ENCODE measurements around the gene SLC35B2. TPM values are rescaled to one million over a fixed set of nuclear protein-coding genes. Genes with fewer than 3 reads are reported as not detected.
A peak's percentile ranks its signal among the peaks of the same experiment; 100 is the strongest.
"Not testable (repeated sequence)": the region's sequence is repeated elsewhere in the genome, so short reads cannot be mapped to it uniquely, and the experiment has no call there.

Gene SLC35B2
- total RNA-seq, 2 experiments from 2014 or later = 6.4 to 7.0 TPM

GRCh38 chr6:44233567-44234100 is 23.7 kb downstream of the SLC35B2 start:
- ATAC-seq (ENCODE audit: poor library complexity) = no peak
- CTCF ChIA-PET = no interaction called here

GRCh38 chr6:44232676-44233566 is 24.4 kb downstream of the SLC35B2 start:
- Histone ChIP-seq H3K9me3 (ENCODE audit: control insufficient read depth in 1 of 2, insufficient read depth in 1 of 2, low read length in 2 of 2) (no peaks in the 10 kb centered on the region), H3K27ac (ENCODE audit: low read depth in 1 of 2, low read length in 2 of 2) (no peak overlapping the region), H3K4me3 (ENCODE audit: low read length) (no peak overlapping the region), H3K4me1 (ENCODE audit: insufficient read depth, low read length) (peaks cover 15% of the 10 kb centered on the region), H3K27me3 (ENCODE audit: control insufficient read depth in 1 of 2, insufficient read depth in 2 of 2, low read length in 2 of 2) (no peaks in the 10 kb centered on the region), H3K36me3 (ENCODE audit: insufficient read depth, low read length) (no peaks in the 10 kb centered on the region)
- Mint-ChIP-seq H3K4me1 (ENCODE audit: low read depth) (peaks cover 8% of the 10 kb centered on the region), H3K36me3 (ENCODE audit: low read depth) (no peaks in the 10 kb centered on the region), H3K4me3 (no peak overlapping the region), H3K27me3 (no peaks in the 10 kb centered on the region), H3K27ac (no peak overlapping the region), H3K9me3 (no peaks in the 10 kb centered on the region)
- CTCF ChIA-PET = no interaction called here
- intact Hi-C loops (cut with DNase I, micrococcal nuclease) = no loop called here
- no peak for ATAC-seq (ENCODE audit: poor library complexity)
- TF ChIP-seq, protein P1, sequence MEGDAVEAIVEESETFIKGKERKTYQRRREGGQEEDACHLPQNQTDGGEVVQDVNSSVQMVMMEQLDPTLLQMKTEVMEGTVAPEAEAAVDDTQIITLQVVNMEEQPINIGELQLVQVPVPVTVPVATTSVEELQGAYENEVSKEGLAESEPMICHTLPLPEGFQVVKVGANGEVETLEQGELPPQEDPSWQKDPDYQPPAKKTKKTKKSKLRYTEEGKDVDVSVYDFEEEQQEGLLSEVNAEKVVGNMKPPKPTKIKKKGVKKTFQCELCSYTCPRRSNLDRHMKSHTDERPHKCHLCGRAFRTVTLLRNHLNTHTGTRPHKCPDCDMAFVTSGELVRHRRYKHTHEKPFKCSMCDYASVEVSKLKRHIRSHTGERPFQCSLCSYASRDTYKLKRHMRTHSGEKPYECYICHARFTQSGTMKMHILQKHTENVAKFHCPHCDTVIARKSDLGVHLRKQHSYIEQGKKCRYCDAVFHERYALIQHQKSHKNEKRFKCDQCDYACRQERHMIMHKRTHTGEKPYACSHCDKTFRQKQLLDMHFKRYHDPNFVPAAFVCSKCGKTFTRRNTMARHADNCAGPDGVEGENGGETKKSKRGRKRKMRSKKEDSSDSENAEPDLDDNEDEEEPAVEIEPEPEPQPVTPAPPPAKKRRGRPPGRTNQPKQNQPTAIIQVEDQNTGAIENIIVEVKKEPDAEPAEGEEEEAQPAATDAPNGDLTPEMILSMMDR (IDR thresholded peaks at IDR 0.05) = no peak
- DNase-seq = no peak
- POLR2A ChIA-PET = no interaction called here

More at GRCh38 chr6:44233567-44234100, 23.7 kb downstream of the SLC35B2 start:
- Mint-ChIP-seq H3K27ac (no peak overlapping the region), H3K36me3 (ENCODE audit: low read depth) (no peaks in the 10 kb centered on the region), H3K27me3 (no peaks in the 10 kb centered on the region), H3K9me3 (no peaks in the 10 kb centered on the region), H3K4me3 (no peak overlapping the region), H3K4me1 (ENCODE audit: low read depth) (peaks cover 8% of the 10 kb centered on the region)
- DNase-seq = no peak
- Histone ChIP-seq H3K4me3 (ENCODE audit: low read length) (no peak overlapping the region), H3K4me1 (ENCODE audit: insufficient read depth, low read length) (peaks cover 18% of the 10 kb centered on the region), H3K9me3 (ENCODE audit: control insufficient read depth in 1 of 2, insufficient read depth in 1 of 2, low read length in 2 of 2) (no peaks in the 10 kb centered on the region), H3K27ac (ENCODE audit: low read depth in 1 of 2, low read length in 2 of 2) (no peak overlapping the region), H3K36me3 (ENCODE audit: insufficient read depth, low read length) (no peaks in the 10 kb centered on the region), H3K27me3 (ENCODE audit: control insufficient read depth in 1 of 2, insufficient read depth in 2 of 2, low read length in 2 of 2) (no peaks in the 10 kb centered on the region)
- TF ChIP-seq, protein P1 (IDR thresholded peaks at IDR 0.05) = no peak
- intact Hi-C loops (cut with DNase I, micrococcal nuclease) = no loop called here
- POLR2A ChIA-PET = no interaction called here

GRCh38 chr6:44231426-44231825 is 25.9 kb downstream of the SLC35B2 start:
- CTCF ChIA-PET, H3K4me3 Mint-ChIP-seq, H3K27ac Mint-ChIP-seq: not testable (repeated sequence)

More at GRCh38 chr6:44231426-44231825, 25.9 kb downstream of the SLC35B2 start:
- H3K4me3 ChIP-seq (ENCODE audit: low read length); POLR2A ChIA-PET; H3K4me1 ChIP-seq (ENCODE audit: insufficient read depth, low read length); H3K27me3 Mint-ChIP-seq; H3K4me1 Mint-ChIP-seq (ENCODE audit: low read depth); H3K27me3 ChIP-seq (ENCODE audit: control insufficient read depth in 1 of 2, insufficient read depth in 2 of 2, low read length in 2 of 2); H3K27ac ChIP-seq (ENCODE audit: low read depth in 1 of 2, low read length in 2 of 2); H3K36me3 Mint-ChIP-seq (ENCODE audit: low read depth); H3K9me3 ChIP-seq (ENCODE audit: control insufficient read depth in 1 of 2, insufficient read depth in 1 of 2, low read length in 2 of 2); H3K36me3 ChIP-seq (ENCODE audit: insufficient read depth, low read length); ATAC-seq (ENCODE audit: poor library complexity); H3K9me3 Mint-ChIP-seq; intact Hi-C loops (cut with DNase I, micrococcal nuclease): not testable (repeated sequence)
- DNase-seq = peak in 1 of 14 experiments; percentile 36
